EL (cell line): ENCODE measurements around the gene DCAF12L2.
"Not testable (repeated sequence)": the region's sequence is repeated elsewhere in the genome, so short reads cannot be mapped to it uniquely, and the experiment has no call there.

Source experiments
- DNase-seq: peaks from one replicate; pipeline ENCODE4 v3.0.0-alpha.2; 2016

Gene DCAF12L2

DNA sequence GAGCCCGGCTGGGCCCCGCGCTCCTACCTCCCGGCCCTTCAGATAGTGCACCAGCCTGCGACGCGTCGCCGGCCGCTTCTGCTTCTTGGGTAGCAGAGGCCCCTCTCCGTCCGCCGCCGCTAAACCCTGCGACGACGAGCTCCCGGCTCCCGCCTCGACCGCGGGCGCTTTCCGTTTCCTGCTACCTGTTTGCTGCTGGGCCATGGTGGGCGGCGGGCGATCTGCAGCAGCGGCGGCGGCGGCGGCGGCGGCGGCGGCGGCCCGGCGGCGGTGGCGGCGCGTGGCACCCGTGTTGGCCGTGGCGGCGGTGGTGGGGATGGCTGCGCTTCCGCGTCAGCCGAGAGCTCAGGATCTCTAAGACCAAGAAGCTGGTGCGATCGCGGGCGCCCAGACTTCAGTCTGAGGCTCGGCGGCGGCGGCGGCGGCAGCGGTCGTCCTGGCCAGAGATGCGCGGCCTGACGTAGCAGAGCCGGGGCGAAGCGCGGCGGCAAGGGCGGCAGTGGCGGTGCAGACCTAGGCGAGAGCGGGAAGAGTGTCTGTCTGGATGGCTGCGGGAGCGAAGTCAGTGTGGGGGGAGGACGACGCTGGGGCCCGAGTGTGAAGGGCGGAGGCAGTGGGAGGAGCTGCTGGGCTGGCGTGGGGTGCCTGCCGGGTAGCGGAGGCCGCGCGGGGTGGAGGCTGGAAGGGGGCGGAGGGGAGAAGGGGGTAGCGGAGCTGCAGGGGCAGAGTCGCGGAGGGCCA, at the start of gene DCAF12L2:
Gene DCAF12L2, minus strand, starts transcription at position 569 of the 741 bp plus-strand sequence. Its CDS starts 365 bp downstream, at position 204.
- DNase-seq, result no peak

DNA sequence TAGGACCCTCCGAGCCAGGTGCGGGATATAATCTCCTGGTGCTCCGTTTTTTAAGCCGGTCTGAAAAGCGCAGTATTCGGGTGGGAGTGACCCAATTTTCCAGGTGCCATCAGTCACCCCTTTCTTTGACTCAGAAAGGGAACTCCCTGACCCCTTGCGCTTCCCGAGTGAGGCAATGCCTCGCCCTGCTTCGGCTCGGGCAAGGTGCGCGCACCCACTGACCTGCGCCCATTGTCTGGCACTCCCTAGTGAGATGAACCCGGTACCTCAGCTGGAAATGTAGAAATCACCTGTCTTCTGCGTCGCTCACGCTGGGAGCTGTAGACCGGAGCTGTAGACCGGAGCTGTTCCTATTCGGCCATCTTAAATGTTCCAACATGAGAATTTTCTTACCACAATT, 24.8 kb upstream of the DCAF12L2 start:
- not testable (repeated sequence) for DNase-seq

DNA sequence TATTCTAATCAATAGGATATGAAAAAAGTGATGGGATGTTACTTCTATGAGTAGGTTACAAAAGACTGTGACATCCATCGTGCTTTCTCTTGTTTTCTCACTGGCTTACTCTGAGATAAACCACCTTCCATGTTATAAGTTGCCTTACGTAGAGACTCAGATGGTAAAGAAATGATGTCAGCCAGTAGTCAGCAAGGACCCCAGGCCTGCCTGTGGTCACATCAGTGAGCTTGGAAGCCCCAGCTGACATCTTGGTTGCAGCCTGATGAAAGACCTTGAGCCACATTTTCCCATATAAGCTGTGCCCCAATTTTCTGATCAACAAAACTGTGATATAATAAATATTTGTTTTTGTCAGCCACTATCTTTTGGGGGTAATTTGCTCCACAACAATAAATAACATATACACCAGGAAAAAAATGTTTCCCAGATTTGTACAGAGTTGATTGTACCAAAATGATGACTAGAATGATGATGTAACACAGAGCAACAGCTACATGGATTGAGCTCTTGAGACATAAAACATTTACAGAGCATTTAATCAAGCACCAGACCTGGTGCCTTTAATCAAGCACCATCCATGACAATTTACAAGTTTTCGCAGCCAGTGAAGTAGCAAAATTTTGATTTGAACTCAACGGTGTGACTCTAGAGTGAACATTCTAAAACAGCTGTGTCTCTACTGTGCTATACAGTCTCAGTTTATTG, 11.2 kb upstream of the DCAF12L2 start:
- no peak for DNase-seq

- DNase-seq, result no peak
Observed at GRCh38 chrX:126170720-126171119, 4.6 kb upstream of the DCAF12L2 start.

GRCh38 chrX:126167560-126167959, 1.5 kb upstream of the DCAF12L2 start:
- no peak for DNase-seq

- no peak for DNase-seq
Observed at GRCh38 chrX:126165401-126165720, 728 bp downstream of the DCAF12L2 start.

DNA sequence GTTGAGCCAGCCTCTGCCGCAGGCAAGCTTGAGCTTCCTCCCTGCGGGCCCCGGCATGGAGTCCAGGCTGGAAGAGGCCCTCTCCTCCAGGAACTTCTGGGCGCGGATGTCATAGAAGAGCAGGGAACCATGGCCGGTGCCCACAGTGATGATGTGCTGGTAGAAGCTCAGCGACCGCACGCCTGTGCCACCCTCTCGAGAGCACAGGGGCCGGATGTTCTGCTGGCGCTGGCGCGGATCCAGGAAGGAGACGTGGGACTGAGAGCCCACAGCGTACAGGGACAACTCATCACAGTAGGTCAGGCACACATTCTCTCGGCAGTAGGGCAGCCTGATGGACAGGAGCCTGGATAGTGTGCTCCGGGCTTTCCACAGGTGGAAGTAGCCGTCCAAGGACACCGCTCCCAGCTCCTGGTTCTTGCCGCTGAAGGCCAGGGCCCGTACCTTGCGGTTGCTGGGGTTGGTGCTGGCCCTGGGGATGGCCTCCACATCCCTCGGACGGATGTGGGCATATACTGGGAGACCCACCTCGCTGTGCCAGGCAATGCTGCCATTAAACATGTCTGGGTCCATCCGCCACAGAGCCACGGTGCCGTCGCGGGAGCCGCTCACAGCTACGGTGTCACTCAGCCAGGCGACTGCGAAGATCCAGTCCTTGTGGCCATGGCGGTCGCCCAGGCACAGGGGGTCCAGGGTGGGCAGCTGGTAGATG, 1.2 kb downstream of the DCAF12L2 start:
- no peak for DNase-seq

GRCh38 chrX:126164226-126164625, 1.9 kb downstream of the DCAF12L2 start:
- no peak for DNase-seq

DNA sequence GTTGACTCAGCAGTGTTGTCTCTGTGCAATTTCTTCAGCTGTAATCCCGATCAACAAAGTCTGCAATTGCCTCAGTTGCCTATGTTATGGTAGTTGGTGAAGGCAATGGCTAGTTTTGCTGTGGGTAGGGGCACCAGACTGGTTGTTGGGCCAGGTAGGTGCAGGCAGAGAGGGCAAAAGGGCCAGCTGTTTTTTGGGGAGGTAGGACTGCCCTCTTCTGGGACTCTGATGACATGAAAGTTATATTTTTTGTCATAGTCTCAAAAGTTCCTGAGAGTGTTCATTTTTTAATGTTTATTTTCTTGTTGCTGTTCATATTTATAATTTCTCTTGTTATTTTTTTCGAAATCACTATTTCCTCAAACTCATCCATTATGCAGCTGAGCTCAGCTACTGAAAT, 25.1 kb downstream of the DCAF12L2 start:
- DNase-seq, result no peak

- DNase-seq, result no peak
Observed at GRCh38 chrX:126137899-126138298, 28.2 kb downstream of the DCAF12L2 start.

DNA sequence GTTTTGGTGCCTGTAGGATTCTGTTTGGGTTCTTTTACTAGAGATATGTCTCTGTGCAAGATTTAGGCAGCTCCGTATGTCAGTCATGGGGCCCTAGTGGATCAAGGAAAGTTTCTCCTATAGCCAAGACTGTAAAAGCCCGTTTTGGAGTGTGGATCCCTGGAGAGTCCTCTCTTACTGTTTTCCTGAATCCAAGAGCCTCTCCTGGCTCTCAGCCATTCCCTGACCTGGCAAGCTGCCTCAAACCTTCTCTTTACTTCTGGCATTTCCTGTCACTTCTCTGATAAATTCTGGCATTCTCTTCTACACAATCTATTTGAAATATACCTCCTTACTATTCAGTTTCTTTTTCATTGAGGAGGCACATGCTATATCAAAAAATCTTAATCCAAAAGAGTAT, 41.4 kb downstream of the DCAF12L2 start:
- no peak for DNase-seq
